Stomach (tissue), 4 donors: Measurements from ENCODE around the gene CHIC2.

ENCODE experiments used
- CTCF ChIP-seq, 7 experiments: fragments of 450-650 bp in 4 of 7; fragments of 200-600 bp in 3 of 7; sonication (generic) in 3 of 7; IDR thresholded peaks; one replicate each; pipeline ENCODE4 v1.5.1; 2016 to 2019; ENCODE audit warnings: antibody characterized with exemption in 7 of 7, control low read depth in 2 of 7, mild to moderate bottlenecking in 1 of 7
- EP300 ChIP-seq: sonication (generic); formaldehyde crosslinking; IDR thresholded peaks from one replicate; pipeline ENCODE4 v1.6.1; 2017; ENCODE audit warnings: antibody characterized with exemption
- POLR2A ChIP-seq, 4 donors: fragments of 450-650 bp; IDR thresholded peaks; one replicate each; pipeline ENCODE4 v1.6.1; 2016; ENCODE audit warnings: antibody characterized with exemption in 4 of 4, control low read depth in 2 of 4, mild to moderate bottlenecking in 1 of 4, moderate library complexity in 1 of 4
- POLR2AphosphoS5 ChIP-seq, 3 donors: sonication (generic); formaldehyde crosslinking; IDR thresholded peaks; one replicate each; pipeline ENCODE4 v1.6.1; 2016; ENCODE audit warnings: antibody characterized with exemption in 3 of 3

- TF ChIP-seq CTCF (IDR thresholded peaks at IDR 0.05) (no peak), POLR2A (IDR thresholded peaks at IDR 0.05) (no peak), POLR2AphosphoS5 (IDR thresholded peaks at IDR 0.05) (no peak), EP300 (no peak)
These were observed 103.1 kb downstream of the CHIC2 start for GRCh38 chr4:53961351-53961750.
